Hepatocyte (in vitro differentiated cells): ENCODE measurements around the gene AMTN. TPM values are rescaled to one million over a fixed set of nuclear protein-coding genes. Genes with fewer than 3 reads are reported as not detected.

ENCODE experiments used
- DNase-seq: peaks from one replicate; pipeline ENCODE4 v3.0.0-alpha.2; 2016; ENCODE audit warnings: low spot score
- H2AFZ ChIP-seq: fragments of 200-600 bp; sonication (generic); 2 replicates; pipeline ENCODE4 v1.6.0; 2016; ENCODE audit warnings: antibody characterized with exemption, mild to moderate bottlenecking
- H3K27ac ChIP-seq: fragments of 200-600 bp; sonication (generic); 2 replicates; pipeline ENCODE4 v1.5.1; 2016; ENCODE audit warnings: mild to moderate bottlenecking
- H3K27me3 ChIP-seq: fragments of 200-600 bp; sonication (generic); 2 replicates; pipeline ENCODE4 v1.6.1; 2016
- H3K36me3 ChIP-seq: fragments of 200-600 bp; sonication (generic); replicated peaks from 2 replicates; pipeline ENCODE4 v1.5.1; 2016; ENCODE audit warnings: low read depth; ENCODE audit not compliant: insufficient read depth
- H3K4me1 ChIP-seq: fragments of 200-600 bp; sonication (generic); 2 replicates; pipeline ENCODE4 v1.5.1; 2016; ENCODE audit warnings: mild to moderate bottlenecking, moderate library complexity; ENCODE audit not compliant: insufficient read depth
- H3K4me2 ChIP-seq: fragments of 200-600 bp; sonication (generic); 2 replicates; pipeline ENCODE4 v1.6.0; 2016
- H3K4me3 ChIP-seq: fragments of 200-600 bp; sonication (generic); 2 replicates; pipeline ENCODE4 v1.5.1; 2016; ENCODE audit warnings: mild to moderate bottlenecking
- H3K79me2 ChIP-seq: fragments of 200-600 bp; sonication (generic); 2 replicates; pipeline ENCODE4 v1.6.0; 2017; ENCODE audit warnings: mild to moderate bottlenecking
- H3K9me2 ChIP-seq: fragments of 200-600 bp; sonication (generic); replicated peaks from 2 replicates; pipeline ENCODE4 v1.6.0; 2017; ENCODE audit warnings: mild to moderate bottlenecking; ENCODE audit not compliant: insufficient read depth
- H3K9me3 ChIP-seq: fragments of 200-600 bp; sonication (generic); 2 replicates; pipeline ENCODE4 v1.5.1; 2016; ENCODE audit warnings: low read depth, mild to moderate bottlenecking
- H4K20me1 ChIP-seq: fragments of 200-600 bp; sonication (generic); 2 replicates; pipeline ENCODE4 v1.6.0; 2016; ENCODE audit warnings: mild to moderate bottlenecking; ENCODE audit not compliant: insufficient read depth, poor library complexity, severe bottlenecking
- CTCF ChIP-seq: fragments of 200-600 bp; sonication (generic); IDR thresholded peaks from 2 replicates; pipeline ENCODE4 v1.5.1; 2016; ENCODE audit warnings: antibody characterized with exemption, mild to moderate bottlenecking; ENCODE audit not compliant: poor library complexity
- EZH2 ChIP-seq: fragments of 200-600 bp; sonication (generic); IDR thresholded peaks from 2 replicates; pipeline ENCODE4 v1.6.1; 2016; ENCODE audit warnings: antibody characterized with exemption, mild to moderate bottlenecking, borderline replicate concordance
- EZH2phosphoT487 ChIP-seq: fragments of 200-600 bp; sonication (generic); IDR thresholded peaks from one replicate; pipeline ENCODE4 v1.6.1; 2018; ENCODE audit warnings: antibody characterized with exemption, mild to moderate bottlenecking, low read depth, moderate library complexity; ENCODE audit not compliant: unreplicated experiment, severe bottlenecking
- WGBS: methylation state at CpG from one replicate; pipeline ENCODE4 v1.1.6; 2016; ENCODE audit warnings: low lambda C conversion rate; ENCODE audit errors: missing lambda C conversion rate; 5-methylcytosine and 5-hydroxymethylcytosine counted together
- polyA plus RNA-seq: library from polyadenylated mRNA; unstranded; fragments of >200 nt; fragmentation: Nextera tagmentation; extraction: Ambion mirVana; gene quantifications from 2 replicates; pipeline ENCODE4 v1.2.1, GENCODE V29; 2016
- total RNA-seq: library from RNA; depleted of rRNA; stranded (reverse); fragments of >200 nt; gene quantifications from 2 replicates; pipeline ENCODE4 v1.2.3, GENCODE V29; 2014

The AMTN gene
- total and polyA plus RNA-seq, 2 experiments from 2014 or later = not detected

- Histone ChIP-seq H3K36me3 (no peaks in the 10 kb centered on the region), H3K4me2 (no peak overlapping the region), H4K20me1 (no peaks in the 10 kb centered on the region), H3K9me2 (no peaks in the 10 kb centered on the region), H3K27me3 (peaks cover 3% of the 10 kb centered on the region), H3K27ac (no peak overlapping the region), H3K4me3 (no peak overlapping the region), H2AFZ (no peak overlapping the region), H3K4me1 (no peaks in the 10 kb centered on the region), H3K9me3 (no peaks in the 10 kb centered on the region), H3K79me2 (no peaks in the 10 kb centered on the region)
- DNase-seq = no peak
- WGBS = 71% methylated on average over 1 of the region's 1 CpG
- TF ChIP-seq CTCF (no peak), EZH2phosphoT487 (no peak), EZH2 (no peak)
These were observed 9.6 kb upstream of the AMTN start for GRCh38 chr4:70508801-70509200.

GRCh38 chr4:70511365-70511764 lies 7.0 kb upstream of the AMTN start:
- 91% methylated on average over 3 of the region's 3 CpGs for WGBS
- no peaks in the 10 kb centered on the region for H3K36me3 ChIP-seq
- no peak for TF ChIP-seq CTCF
- no peak for TF ChIP-seq EZH2

GRCh38 chr4:70515367-70516250 lies 2.8 kb upstream of the AMTN start:
- H3K36me3 ChIP-seq = no peaks in the 10 kb centered on the region
- DNase-seq = no peak
- H3K27me3 ChIP-seq = no peaks in the 10 kb centered on the region
- H4K20me1 ChIP-seq = no peaks in the 10 kb centered on the region
- H3K4me3 ChIP-seq = no peak overlapping the region
- TF ChIP-seq EZH2 (no peak), EZH2phosphoT487 (no peak), CTCF (no peak)
- H3K9me3 ChIP-seq = no peaks in the 10 kb centered on the region
- WGBS = 69% methylated on average over 4 of the region's 4 CpGs
- no peaks in the 10 kb centered on the region for H3K9me2 ChIP-seq
- no peak overlapping the region for H3K4me2 ChIP-seq
- no peak overlapping the region for H2AFZ ChIP-seq
- no peaks in the 10 kb centered on the region for H3K79me2 ChIP-seq
- no peaks in the 10 kb centered on the region for H3K4me1 ChIP-seq
- no peak overlapping the region for H3K27ac ChIP-seq

More at GRCh38 chr4:70511365-70511764, 7.0 kb upstream of the AMTN start:
- peaks cover 2% of the 10 kb centered on the region for H3K27me3 ChIP-seq
- no peaks in the 10 kb centered on the region for H3K4me1 ChIP-seq
- no peaks in the 10 kb centered on the region for H3K9me2 ChIP-seq
- DNase-seq = no peak
- H4K20me1 ChIP-seq = no peaks in the 10 kb centered on the region
- H3K4me2 ChIP-seq = no peak overlapping the region
- no peaks in the 10 kb centered on the region for H3K79me2 ChIP-seq
- no peaks in the 10 kb centered on the region for H3K9me3 ChIP-seq
- no peak overlapping the region for H3K4me3 ChIP-seq
- H2AFZ ChIP-seq = no peak overlapping the region
- H3K27ac ChIP-seq = no peak overlapping the region
